ENCODE results near the gene LRRC55.

GRCh38 chr11:57231539-57232253 is 49.9 kb downstream of the LRRC55 start:
- TF ChIP-seq POLR2A (IDR thresholded peaks at IDR 0.05) (no peak), CTCF (IDR thresholded peaks at IDR 0.05) (no peak), EP300 (IDR thresholded peaks at IDR 0.05; ENCODE audit: low read depth) (no peak)

All from transverse colon (tissue), 3 donors.